ENCODE results near the gene NR1D1.
A peak's percentile ranks its signal among the peaks of the same experiment; 100 is the strongest.

NR1D1 gene

GRCh38 chr17:40121181-40122135, 21.1 kb upstream of the NR1D1 start, which contains the start of gene MSL1:
Gene MSL1 (plus strand): TSS chr17:40121971. CDS start chr17:40122613, 642 bp downstream.
- H3K79me2 ChIP-seq (ENCODE audit: insufficient read depth, low read length), result peaks cover 33% of the 10 kb centered on the region
- no peaks in the 10 kb centered on the region for H3F3A ChIP-seq (ENCODE audit: insufficient read depth, low read length)
- H3K4me2 ChIP-seq (ENCODE audit: low read length), result peak within 1 kb of the TSS; percentile 92
- H3K9ac ChIP-seq (ENCODE audit: low read length), result peak within 1 kb of the TSS; percentile 97
- no peaks in the 10 kb centered on the region for H3K27me3 ChIP-seq (ENCODE audit: insufficient read depth, low read length)
- H2AFZ ChIP-seq (ENCODE audit: low read length), result no peak within 1 kb of the TSS
- no peaks in the 10 kb centered on the region for H3K9me3 ChIP-seq (ENCODE audit: low read length)
- TF ChIP-seq EZH2 (IDR thresholded peaks at IDR 0.05; ENCODE audit: borderline replicate concordance, low read length) (no peak), CTCF (IDR thresholded peaks at IDR 0.05; ENCODE audit: low read length) (no peak)
- no peaks in the 10 kb centered on the region for H4K20me1 ChIP-seq (ENCODE audit: insufficient read depth, low read length)
- H3K9me2 ChIP-seq (ENCODE audit: low read depth, low read length), result no peaks in the 10 kb centered on the region
- peaks cover 30% of the 10 kb centered on the region for H3K4me1 ChIP-seq (ENCODE audit: insufficient read depth, low read length, severe bottlenecking)
- H3K36me3 ChIP-seq (ENCODE audit: insufficient read depth, low read length), result peaks cover 13% of the 10 kb centered on the region; the same call in 1 of the 2 replicates
- peak within 1 kb of the TSS; percentile 98 for H3K4me3 ChIP-seq (ENCODE audit: low read depth, low read length, poor library complexity, severe bottlenecking)
- H3K27ac ChIP-seq (ENCODE audit: low read depth, low read length, poor library complexity, severe bottlenecking), result peak within 1 kb of the TSS; percentile 48

GRCh38 chr17:40115101-40115436, 14.7 kb upstream of the NR1D1 start:
- Histone ChIP-seq H2AFZ (ENCODE audit: low read length) (no peak overlapping the region), H3K9me3 (ENCODE audit: low read length) (no peaks in the 10 kb centered on the region), H3K4me3 (ENCODE audit: low read depth, low read length, poor library complexity, severe bottlenecking) (no peak overlapping the region), H3K36me3 (ENCODE audit: insufficient read depth, low read length) (no peaks in the 10 kb centered on the region), H3K27me3 (ENCODE audit: insufficient read depth, low read length) (no peaks in the 10 kb centered on the region), H3K9ac (ENCODE audit: low read length) (no peak overlapping the region), H4K20me1 (ENCODE audit: insufficient read depth, low read length) (no peaks in the 10 kb centered on the region), H3K79me2 (ENCODE audit: insufficient read depth, low read length) (no peaks in the 10 kb centered on the region), H3K4me1 (ENCODE audit: insufficient read depth, low read length, severe bottlenecking) (peaks cover 29% of the 10 kb centered on the region), H3K4me2 (ENCODE audit: low read length) (no peak overlapping the region), H3F3A (ENCODE audit: insufficient read depth, low read length) (no peaks in the 10 kb centered on the region), H3K9me2 (ENCODE audit: low read depth, low read length) (no peaks in the 10 kb centered on the region), H3K27ac (ENCODE audit: low read depth, low read length, poor library complexity, severe bottlenecking) (no peak overlapping the region)
- no peak for TF ChIP-seq EZH2 (IDR thresholded peaks at IDR 0.05; ENCODE audit: borderline replicate concordance, low read length)
- no peak for TF ChIP-seq CTCF (IDR thresholded peaks at IDR 0.05; ENCODE audit: low read length)

- Histone ChIP-seq H3K9me3 (ENCODE audit: low read length) (no peaks in the 10 kb centered on the region), H3K27me3 (ENCODE audit: insufficient read depth, low read length) (no peaks in the 10 kb centered on the region), H3K4me2 (ENCODE audit: low read length) (peak overlapping the region; percentile 65), H4K20me1 (ENCODE audit: insufficient read depth, low read length) (no peaks in the 10 kb centered on the region), H3K9ac (ENCODE audit: low read length) (peak overlapping the region; percentile 61), H3K9me2 (ENCODE audit: low read depth, low read length) (no peaks in the 10 kb centered on the region), H3K79me2 (ENCODE audit: insufficient read depth, low read length) (no peaks in the 10 kb centered on the region), H3K36me3 (ENCODE audit: insufficient read depth, low read length) (no peaks in the 10 kb centered on the region), H3F3A (ENCODE audit: insufficient read depth, low read length) (no peaks in the 10 kb centered on the region), H2AFZ (ENCODE audit: low read length) (no peak overlapping the region), H3K4me3 (ENCODE audit: low read depth, low read length, poor library complexity, severe bottlenecking) (peak overlapping the region; percentile 51), H3K4me1 (ENCODE audit: insufficient read depth, low read length, severe bottlenecking) (peaks cover 30% of the 10 kb centered on the region), H3K27ac (ENCODE audit: low read depth, low read length, poor library complexity, severe bottlenecking) (peak overlapping the region; percentile 14)
- TF ChIP-seq CTCF (IDR thresholded peaks at IDR 0.05; ENCODE audit: low read length) (no peak), EZH2 (IDR thresholded peaks at IDR 0.05; ENCODE audit: borderline replicate concordance, low read length) (no peak)
Observed at GRCh38 chr17:40113907-40114245, 13.5 kb upstream of the NR1D1 start.

Measured in OCI-LY1 (cell line).